Kidney (tissue), 14 donors: ENCODE data around the gene TBC1D5. TPM values are rescaled to one million over a fixed set of nuclear protein-coding genes. Genes with fewer than 3 reads are reported as not detected.
"Not testable (repeated sequence)": the region's sequence is repeated elsewhere in the genome, so short reads cannot be mapped to it uniquely, and the experiment has no call there.

Experiments
- DNase-seq, 5 donors: peaks; one replicate each; pipeline ENCODE4 v3.0.0-alpha.2; 2013 to 2020
- FAIRE-seq: peaks from 2 replicates; lab custom pipeline; 2012; peaks lifted over from hg19 to GRCh38; lab: Jason Lieb, UNC
- H3K27ac ChIP-seq, 2 donors: one replicate each; pipeline ENCODE4 v1.7.0; 2013; ENCODE audit warnings: low read depth in 2 of 2, low read length in 2 of 2, inconsistent platforms in 1 of 2
- H3K27me3 ChIP-seq: one replicate; pipeline ENCODE4 v1.7.1; 2013; ENCODE audit warnings: low read length, inconsistent platforms; ENCODE audit not compliant: control insufficient read depth, insufficient read depth
- H3K36me3 ChIP-seq, 3 donors: one replicate each; pipeline versions ENCODE4 v1.7.0 to v1.7.1; 2013; ENCODE audit warnings: low read length in 3 of 3, control low read depth in 1 of 3, inconsistent platforms in 1 of 3; ENCODE audit not compliant: insufficient read depth in 3 of 3, control insufficient read depth in 2 of 3
- H3K4me1 ChIP-seq, 3 donors: one replicate each; pipeline versions ENCODE4 v1.7.0 to v1.7.1; 2013; ENCODE audit warnings: low read length in 3 of 3, inconsistent platforms in 1 of 3, low read depth in 1 of 3; ENCODE audit not compliant: control insufficient read depth in 2 of 3, insufficient read depth in 2 of 3
- H3K4me3 ChIP-seq, 3 donors: one replicate each; pipeline versions ENCODE4 v1.7.0 to v1.8.1; 2013; ENCODE audit warnings: low read length in 3 of 3, control low read depth in 1 of 3, inconsistent platforms in 1 of 3
- H3K9ac ChIP-seq, 3 donors: one replicate each; pipeline versions ENCODE4 v1.7.0 to v1.7.1; 2013; ENCODE audit warnings: low read length in 3 of 3, control low read depth in 1 of 3, inconsistent platforms in 1 of 3
- H3K9me3 ChIP-seq, 3 donors: one replicate each; pipeline versions ENCODE4 v1.7.0 to v1.7.1; 2013; ENCODE audit warnings: low read length in 3 of 3, control low read depth in 1 of 3, inconsistent platforms in 1 of 3; ENCODE audit not compliant: control insufficient read depth in 2 of 3, insufficient read depth in 1 of 3
- intact Hi-C: fragments of 100-400 bp; cut with DNase I; formaldehyde crosslinking; loops from one replicate; pipeline ENCODE4 v1.11.1; 2022
- polyA plus RNA-seq: library from polyadenylated mRNA; stranded (reverse); fragments of 350-450 nt; fragmentation: Illumina TruSeq; extraction: RNeasy Lipid Tissue Mini Kit (QIAGEN cat#74804); gene quantifications from one replicate; pipeline ENCODE4 v1.2.3, GENCODE V29; 2014; ENCODE audit warnings: low read depth, low replicate concordance; ENCODE audit not compliant: insufficient read depth
- total RNA-seq: library from RNA; stranded (reverse); fragmentation: NEBNext Ultra II Directional; extraction: Animal tissue kit (Norgen Biotek cat#: 25700); gene quantifications from one replicate; pipeline ENCODE4 v1.2.1, GENCODE V29; 2021
- TF ChIP-seq, protein P1 (sequence below): IDR thresholded peaks from 3 replicates; pipeline ENCODE4 v1.5.1; 2012; ENCODE audit warnings: mild to moderate bottlenecking, moderate library complexity, borderline replicate concordance; ENCODE audit not compliant: insufficient read depth; ENCODE audit errors: extremely low read depth
- donor health status: control.
- donor health status: control.
- donor health status: control.
- donor health status: control.
- donor health status: control.
- donor health status: DM: yes; HTN: yes; CAD: no.
- donor health status: Normal renal cell carcinoma (clear cell type).

TBC1D5 gene
- total and polyA plus RNA-seq, 2 donors from 2014 or later = 9.7 to 77.7 TPM

DNA sequence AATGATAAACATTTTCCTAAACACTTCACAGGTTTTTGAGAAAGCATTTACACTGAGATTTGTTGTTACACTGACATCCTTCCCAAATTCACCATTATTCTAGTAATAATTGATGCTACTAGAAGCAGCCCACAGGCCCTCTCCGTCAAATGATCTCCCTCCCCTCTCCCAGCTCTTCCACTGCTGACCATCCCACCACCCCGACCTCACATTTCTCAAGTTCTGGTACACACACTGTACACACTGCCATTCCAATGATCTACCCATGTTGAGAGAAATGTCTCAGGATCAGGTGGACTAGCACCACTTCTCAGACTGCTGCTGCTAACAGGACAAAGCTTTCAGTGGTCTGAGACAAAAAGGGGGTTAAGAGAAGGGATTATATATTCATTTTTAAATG is 3.5 kb downstream of the TBC1D5 start:
- no peaks in the 10 kb centered on the region for H3K9me3 ChIP-seq
- FAIRE-seq (no peak), DNase-seq (no peak)
- H3K27me3 ChIP-seq = no peaks in the 10 kb centered on the region
- no peaks in the 10 kb centered on the region for H3K36me3 ChIP-seq
- no peak overlapping the region for H3K27ac ChIP-seq
- H3K4me3 ChIP-seq = no peak overlapping the region
- H3K4me1 ChIP-seq = peaks cover 3 to 11% (median 8%) of the 10 kb centered on the region in 3 donors
- TF ChIP-seq, protein P1, sequence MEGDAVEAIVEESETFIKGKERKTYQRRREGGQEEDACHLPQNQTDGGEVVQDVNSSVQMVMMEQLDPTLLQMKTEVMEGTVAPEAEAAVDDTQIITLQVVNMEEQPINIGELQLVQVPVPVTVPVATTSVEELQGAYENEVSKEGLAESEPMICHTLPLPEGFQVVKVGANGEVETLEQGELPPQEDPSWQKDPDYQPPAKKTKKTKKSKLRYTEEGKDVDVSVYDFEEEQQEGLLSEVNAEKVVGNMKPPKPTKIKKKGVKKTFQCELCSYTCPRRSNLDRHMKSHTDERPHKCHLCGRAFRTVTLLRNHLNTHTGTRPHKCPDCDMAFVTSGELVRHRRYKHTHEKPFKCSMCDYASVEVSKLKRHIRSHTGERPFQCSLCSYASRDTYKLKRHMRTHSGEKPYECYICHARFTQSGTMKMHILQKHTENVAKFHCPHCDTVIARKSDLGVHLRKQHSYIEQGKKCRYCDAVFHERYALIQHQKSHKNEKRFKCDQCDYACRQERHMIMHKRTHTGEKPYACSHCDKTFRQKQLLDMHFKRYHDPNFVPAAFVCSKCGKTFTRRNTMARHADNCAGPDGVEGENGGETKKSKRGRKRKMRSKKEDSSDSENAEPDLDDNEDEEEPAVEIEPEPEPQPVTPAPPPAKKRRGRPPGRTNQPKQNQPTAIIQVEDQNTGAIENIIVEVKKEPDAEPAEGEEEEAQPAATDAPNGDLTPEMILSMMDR = no peak
- intact Hi-C loops = no loop called here
- H3K9ac ChIP-seq = no peak overlapping the region

DNA sequence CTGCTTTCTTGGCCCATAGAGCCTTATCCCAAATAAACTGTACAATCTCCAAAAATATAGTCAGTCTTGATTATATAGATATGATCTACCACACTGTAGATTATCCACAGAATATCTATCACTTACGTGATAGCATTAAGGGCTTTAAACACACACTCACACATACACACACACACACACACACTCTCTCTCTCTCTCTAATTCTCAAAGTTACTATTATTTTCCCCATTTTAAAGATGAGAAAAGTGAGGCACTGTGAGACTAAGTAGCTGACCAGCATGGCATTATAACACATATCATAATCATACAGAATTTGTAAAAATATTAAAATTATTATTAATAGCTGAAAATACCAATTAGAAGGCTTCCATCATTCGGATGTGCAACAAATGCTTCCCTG is 4.2 kb downstream of the TBC1D5 start:
- intact Hi-C loops = no loop called here
- Histone ChIP-seq H3K27me3 (no peaks in the 10 kb centered on the region), H3K36me3 (no peaks in the 10 kb centered on the region), H3K4me1 (peaks cover 3 to 7% (median 4%) of the 10 kb centered on the region in 3 donors), H3K4me3 (no peak overlapping the region), H3K27ac (no peak overlapping the region), H3K9ac (no peak overlapping the region), H3K9me3 (no peaks in the 10 kb centered on the region)
- TF ChIP-seq, protein P1 = no peak
- DNase-seq (no peak), FAIRE-seq (no peak)

DNA sequence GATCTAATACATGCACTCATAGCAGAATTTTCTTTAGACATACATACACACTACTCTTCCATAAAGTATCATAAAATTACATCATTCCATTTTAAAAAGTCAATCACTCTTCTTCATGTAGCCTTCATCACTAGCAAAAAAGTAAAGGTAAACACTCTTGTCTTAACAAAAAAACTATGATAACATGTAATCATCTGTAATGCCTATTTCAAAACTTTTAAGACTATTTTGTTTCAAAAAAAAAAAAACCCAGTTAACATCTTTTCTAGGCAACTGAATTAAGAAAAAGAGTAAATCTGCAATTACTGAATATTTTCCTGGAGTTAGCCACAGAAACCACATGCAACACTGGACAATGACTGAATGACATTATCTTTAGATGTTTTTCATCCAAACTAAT is 4.8 kb downstream of the TBC1D5 start:
- H3K36me3 ChIP-seq = no peaks in the 10 kb centered on the region
- H3K4me3 ChIP-seq = no peak overlapping the region
- H3K4me1 ChIP-seq = peaks cover 3 to 4% (median 3%) of the 10 kb centered on the region in 3 donors
- H3K27ac ChIP-seq = no peak overlapping the region
- FAIRE-seq (no peak), DNase-seq (no peak)
- no peaks in the 10 kb centered on the region for H3K9me3 ChIP-seq
- TF ChIP-seq, protein P1 = no peak
- intact Hi-C loops = no loop called here
- no peaks in the 10 kb centered on the region for H3K27me3 ChIP-seq
- H3K9ac ChIP-seq = no peak overlapping the region

DNA sequence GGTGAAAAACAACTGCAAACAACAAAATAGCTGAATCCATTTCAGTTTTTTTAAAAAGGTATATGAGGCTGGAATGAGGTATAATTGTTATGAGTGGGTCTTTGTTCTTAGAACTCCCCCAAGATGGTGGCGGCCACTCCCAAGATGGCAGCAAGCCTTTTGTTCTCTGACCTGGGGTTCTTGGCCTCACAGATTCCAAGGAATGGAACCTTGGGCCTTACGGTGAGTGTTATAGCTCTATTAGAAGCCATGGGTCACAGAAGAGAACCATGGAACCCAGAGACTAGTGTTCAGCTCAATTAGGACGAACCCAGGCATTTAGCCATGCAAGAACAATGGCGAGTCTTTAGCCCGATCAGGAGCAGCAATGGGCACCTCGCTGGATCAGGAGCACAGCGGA is 7.1 kb downstream of the TBC1D5 start:
- H3K27ac ChIP-seq, intact Hi-C loops, H3K27me3 ChIP-seq, FAIRE-seq, H3K4me3 ChIP-seq, H3K36me3 ChIP-seq, H3K9ac ChIP-seq, H3K9me3 ChIP-seq, H3K4me1 ChIP-seq, DNase-seq: not testable (repeated sequence)
